ENCODE measurements around the gene UBE2J2.
A peak's percentile ranks its signal among the peaks of the same experiment; 100 is the strongest.

UBE2J2 gene

GRCh38 chr1:1264868-1265272, 8.8 kb downstream of the UBE2J2 start:
- Histone ChIP-seq H3K27me3 (ENCODE audit: insufficient read depth, low read length, poor library complexity) (no peaks in the 10 kb centered on the region), H3K27ac (ENCODE audit: low read length) (no peak overlapping the region), H3K4me3 (ENCODE audit: low read depth in 1 of 2, low read length in 2 of 2) (no peak overlapping the region), H4K20me1 (ENCODE audit: insufficient read depth, low read length) (peaks cover 65% of the 10 kb centered on the region), H3K4me1 (ENCODE audit: insufficient read depth, low read length) (no peaks in the 10 kb centered on the region), H3K9ac (ENCODE audit: low read depth, low read length) (no peak overlapping the region), H3K79me2 (ENCODE audit: insufficient read depth, low read length) (peaks cover 71% of the 10 kb centered on the region), H2AFZ (ENCODE audit: low read depth, low read length) (no peak overlapping the region), H3K4me2 (ENCODE audit: insufficient read depth, low read length) (no peak overlapping the region), H3K9me3 (ENCODE audit: insufficient read depth, low read length, severe bottlenecking) (no peaks in the 10 kb centered on the region), H3K36me3 (ENCODE audit: insufficient read depth, low read length) (peaks cover 82% of the 10 kb centered on the region)
- peak; percentile 50 for TF ChIP-seq CTCF (IDR thresholded peaks at IDR 0.05; ENCODE audit: borderline replicate concordance, extremely low read depth, low read length, poor library complexity, severe bottlenecking)
- TF ChIP-seq EZH2 (IDR thresholded peaks at IDR 0.05; ENCODE audit: borderline replicate concordance, low read depth, low read length, severe bottlenecking): no peak
- DNase-seq (no peak), ATAC-seq (ENCODE audit: insufficient read depth, low read depth) (0 out of 3 replicates have a peak, but pooled peaks have one; percentile 41)

DNA sequence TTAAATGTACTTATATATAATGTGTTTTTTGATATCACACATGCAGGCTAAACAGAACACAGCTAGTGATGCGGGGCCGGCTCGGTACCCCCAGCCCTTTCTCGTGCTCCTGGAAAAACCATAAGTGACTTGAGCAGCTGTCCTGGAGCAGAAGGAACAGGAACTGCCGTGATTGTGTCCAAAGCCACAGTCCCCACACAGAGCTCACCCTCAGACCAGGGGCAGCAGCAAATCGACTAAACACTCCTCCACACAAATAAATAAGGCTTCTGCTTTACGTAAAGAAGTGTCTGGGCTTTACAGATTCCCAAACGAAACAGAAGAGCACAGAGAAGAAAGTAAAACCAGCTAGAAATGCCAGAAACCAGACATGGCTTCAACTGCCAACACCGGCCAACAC, 9.6 kb downstream of the UBE2J2 start:
- no peak overlapping the region for H3K27ac ChIP-seq (ENCODE audit: low read length)
- DNase-seq: no peak

GRCh38 chr1:1262758-1263157, 10.9 kb downstream of the UBE2J2 start:
- peaks cover 59% of the 10 kb centered on the region for H4K20me1 ChIP-seq (ENCODE audit: insufficient read depth, low read length)
- no peak overlapping the region for H2AFZ ChIP-seq (ENCODE audit: low read depth, low read length)
- peaks cover 88% of the 10 kb centered on the region for H3K36me3 ChIP-seq (ENCODE audit: insufficient read depth, low read length)
- no peak for DNase-seq
- no peak overlapping the region for H3K9ac ChIP-seq (ENCODE audit: low read depth, low read length)
- H3K4me1 ChIP-seq (ENCODE audit: insufficient read depth, low read length): no peaks in the 10 kb centered on the region
- H3K4me2 ChIP-seq (ENCODE audit: insufficient read depth, low read length): no peak overlapping the region
- peaks cover 67% of the 10 kb centered on the region for H3K79me2 ChIP-seq (ENCODE audit: insufficient read depth, low read length)
- ATAC-seq (ENCODE audit: insufficient read depth, low read depth): no peak
- no peak overlapping the region for H3K27ac ChIP-seq (ENCODE audit: low read length)
- TF ChIP-seq CTCF (IDR thresholded peaks at IDR 0.05; ENCODE audit: borderline replicate concordance, extremely low read depth, low read length, poor library complexity, severe bottlenecking) (no peak), EZH2 (IDR thresholded peaks at IDR 0.05; ENCODE audit: borderline replicate concordance, low read depth, low read length, severe bottlenecking) (no peak)
- H3K9me3 ChIP-seq (ENCODE audit: insufficient read depth, low read length, severe bottlenecking): no peaks in the 10 kb centered on the region
- H3K27me3 ChIP-seq (ENCODE audit: insufficient read depth, low read length, poor library complexity): no peaks in the 10 kb centered on the region
- no peak overlapping the region for H3K4me3 ChIP-seq (ENCODE audit: low read depth in 1 of 2, low read length in 2 of 2)

More for the DNA sequence above, 9.6 kb downstream of the UBE2J2 start:
- Histone ChIP-seq H3K27me3 (ENCODE audit: insufficient read depth, low read length, poor library complexity) (no peaks in the 10 kb centered on the region), H3K36me3 (ENCODE audit: insufficient read depth, low read length) (peaks cover 88% of the 10 kb centered on the region), H4K20me1 (ENCODE audit: insufficient read depth, low read length) (peaks cover 64% of the 10 kb centered on the region), H3K79me2 (ENCODE audit: insufficient read depth, low read length) (peaks cover 70% of the 10 kb centered on the region), H3K9me3 (ENCODE audit: insufficient read depth, low read length, severe bottlenecking) (no peaks in the 10 kb centered on the region), H2AFZ (ENCODE audit: low read depth, low read length) (no peak overlapping the region), H3K4me1 (ENCODE audit: insufficient read depth, low read length) (no peaks in the 10 kb centered on the region), H3K9ac (ENCODE audit: low read depth, low read length) (no peak overlapping the region), H3K4me2 (ENCODE audit: insufficient read depth, low read length) (no peak overlapping the region), H3K4me3 (ENCODE audit: low read depth in 1 of 2, low read length in 2 of 2) (no peak overlapping the region)
- TF ChIP-seq EZH2 (IDR thresholded peaks at IDR 0.05; ENCODE audit: borderline replicate concordance, low read depth, low read length, severe bottlenecking) (no peak), CTCF (IDR thresholded peaks at IDR 0.05; ENCODE audit: borderline replicate concordance, extremely low read depth, low read length, poor library complexity, severe bottlenecking) (no peak)
- ATAC-seq (ENCODE audit: insufficient read depth, low read depth): no peak

- no peak overlapping the region for H3K27ac ChIP-seq (ENCODE audit: low read length)
- TF ChIP-seq CTCF (IDR thresholded peaks at IDR 0.05; ENCODE audit: borderline replicate concordance, extremely low read depth, low read length, poor library complexity, severe bottlenecking) (no peak), EZH2 (IDR thresholded peaks at IDR 0.05; ENCODE audit: borderline replicate concordance, low read depth, low read length, severe bottlenecking) (no peak)
- H3K27me3 ChIP-seq (ENCODE audit: insufficient read depth, low read length, poor library complexity): no peaks in the 10 kb centered on the region
- no peak overlapping the region for H2AFZ ChIP-seq (ENCODE audit: low read depth, low read length)
- H3K9me3 ChIP-seq (ENCODE audit: insufficient read depth, low read length, severe bottlenecking): no peaks in the 10 kb centered on the region
- H3K36me3 ChIP-seq (ENCODE audit: insufficient read depth, low read length): peaks cover 86% of the 10 kb centered on the region
- no peaks in the 10 kb centered on the region for H3K4me1 ChIP-seq (ENCODE audit: insufficient read depth, low read length)
- DNase-seq (no peak), ATAC-seq (ENCODE audit: insufficient read depth, low read depth) (no peak)
- no peak overlapping the region for H3K9ac ChIP-seq (ENCODE audit: low read depth, low read length)
- H3K4me2 ChIP-seq (ENCODE audit: insufficient read depth, low read length): no peak overlapping the region
- H3K79me2 ChIP-seq (ENCODE audit: insufficient read depth, low read length): peaks cover 60% of the 10 kb centered on the region
- H4K20me1 ChIP-seq (ENCODE audit: insufficient read depth, low read length): peaks cover 56% of the 10 kb centered on the region
- no peak overlapping the region for H3K4me3 ChIP-seq (ENCODE audit: low read depth in 1 of 2, low read length in 2 of 2)
Measured at GRCh38 chr1:1262071-1262470, 11.6 kb downstream of the UBE2J2 start.

Data from DND-41 (cell line).